HCT116 (cell line): ENCODE results near the gene MYL5. TPM values are rescaled to one million over a fixed set of nuclear protein-coding genes. Genes with fewer than 3 reads are reported as not detected.

Experiments used
- ATAC-seq: fragments of 200-7000 bp; cut with Tn5 transposase; 2 replicates; pipeline ENCODE4 v1.9.1; 2020; ENCODE audit warnings: mild to moderate bottlenecking, moderate library complexity
- BruUV-seq: library from RNA; stranded (reverse); fragments of 400-500 nt; replicated peaks from 2 replicates; lab custom pipeline; 2021; lab: Mats Ljungman, UMichigan
- CTCF ChIA-PET: fragments of 300-600 bp; sonication (Branson Sonifier 250); formaldehyde crosslinking; loops from one replicate; lab custom pipeline; 2021; ENCODE audit warnings: antibody characterized with exemption; lab: Charles Lee
- POLR2A ChIA-PET: fragments of 300-600, 350-600 bp; sonication (Branson Sonifier 250); formaldehyde crosslinking; loops from one replicate; lab custom pipeline; 2021; ENCODE audit warnings: antibody characterized with exemption; lab: Charles Lee
- RAD21 ChIA-PET, 2 experiments: fragments of 300-600 bp; sonication (Branson Sonifier 250); formaldehyde crosslinking; loops; one replicate each; lab custom pipeline; 2023; ENCODE audit warnings: low total read pairs in 2 of 2; ENCODE audit not compliant: uncharacterized antibody in 2 of 2, unreplicated experiment in 2 of 2, low non-redundant PET in 1 of 2; lab: Charles Lee
- DNase-seq: peaks from one replicate; pipeline ENCODE4 v3.0.0-alpha.2; 2010; ENCODE audit warnings: low read depth, low spot score
- H2AFZ ChIP-seq: fragments of 200-600 bp; shearing (Covaris generic), sonication (generic); 2 replicates; pipeline ENCODE4 v1.6.1; 2017; ENCODE audit warnings: low read depth, mixed run types, mixed read lengths, antibody characterized with exemption, low read length; ENCODE audit not compliant: poor library complexity, severe bottlenecking
- H3K27ac ChIP-seq: 2 replicates; pipeline ENCODE4 v1.5.1; 2012; ENCODE audit warnings: low read depth, low read length
- H3K27me3 ChIP-seq: fragments of 200-600 bp; sonication (generic); 2 replicates; pipeline ENCODE4 v1.6.1; 2016; ENCODE audit warnings: mixed run types, low read length, mixed read lengths; ENCODE audit not compliant: insufficient read depth
- H3K36me3 ChIP-seq, 2 experiments: fragments of 200-500 bp in 1 of 2; fragments of 200-600 bp in 1 of 2; sonication (Bioruptor generic) in 1 of 2; sonication (generic) in 1 of 2; 2 replicates each; pipeline versions ENCODE4 v1.5.1 to v1.6.1; 2014 to 2016; ENCODE audit warnings: low read length in 2 of 2, inconsistent platforms in 1 of 2, mixed read lengths in 1 of 2, mixed run types in 1 of 2; ENCODE audit not compliant: insufficient read depth in 2 of 2, control insufficient read depth in 1 of 2
- H3K4me1 ChIP-seq, 2 experiments: fragments of 200-600 bp in 1 of 2; sonication (generic) in 1 of 2; 2 replicates each; pipeline versions ENCODE4 v1.5.1 to v1.6.1; 2012 to 2017; ENCODE audit warnings: low read length in 2 of 2, inconsistent platforms in 1 of 2, mild to moderate bottlenecking in 1 of 2, mixed read lengths in 1 of 2, mixed run types in 1 of 2, moderate library complexity in 1 of 2; ENCODE audit not compliant: insufficient read depth in 2 of 2, control insufficient read depth in 1 of 2
- H3K4me2 ChIP-seq: fragments of 200-600 bp; sonication (generic); 2 replicates; pipeline ENCODE4 v1.6.1; 2017; ENCODE audit warnings: mixed run types, low read length, mixed read lengths
- H3K4me3 ChIP-seq, 2 experiments: fragments of 200-600 bp in 1 of 2; sonication (generic) in 1 of 2; replicated peaks in 1 of 2; 2 replicates each; pipeline ENCODE4 v1.5.1; 2011 to 2016; ENCODE audit warnings: low read length in 2 of 2, control low read depth in 1 of 2, low read depth in 1 of 2, mild to moderate bottlenecking in 1 of 2, mixed read lengths in 1 of 2, mixed run types in 1 of 2
- H3K79me2 ChIP-seq: fragments of 200-600 bp; sonication (generic); 2 replicates; pipeline ENCODE4 v1.6.1; 2017; ENCODE audit warnings: mild to moderate bottlenecking, mixed run types, low read length, moderate library complexity, mixed read lengths; ENCODE audit not compliant: insufficient read depth
- H3K9ac ChIP-seq: fragments of 200-600 bp; sonication (generic); 2 replicates; pipeline ENCODE4 v1.6.1; 2016; ENCODE audit warnings: low read length, mixed read lengths
- H3K9me2 ChIP-seq: fragments of 200-600 bp; sonication (generic), shearing (Covaris generic); 2 replicates; pipeline ENCODE4 v1.6.1; 2017; ENCODE audit warnings: mixed run types, mild to moderate bottlenecking, moderate library complexity; ENCODE audit not compliant: insufficient read depth
- H3K9me3 ChIP-seq, 2 experiments: fragments of 200-500 bp in 1 of 2; fragments of 200-600 bp in 1 of 2; sonication (Bioruptor generic) in 1 of 2; sonication (generic) in 1 of 2; 2 replicates each; pipeline ENCODE4 v1.6.1; 2014 to 2017; ENCODE audit warnings: low read length in 2 of 2, mixed read lengths in 2 of 2, inconsistent platforms in 1 of 2, low read depth in 1 of 2, mild to moderate bottlenecking in 1 of 2, mixed run types in 1 of 2, moderate library complexity in 1 of 2; ENCODE audit not compliant: control insufficient read depth in 1 of 2, insufficient read depth in 1 of 2
- H4K20me1 ChIP-seq: fragments of 200-600 bp; sonication (generic), shearing (Covaris generic); 2 replicates; pipeline ENCODE4 v1.6.1; 2017; ENCODE audit warnings: mixed run types, mild to moderate bottlenecking, moderate library complexity; ENCODE audit not compliant: insufficient read depth
- ATF3 ChIP-seq: IDR thresholded peaks from 2 replicates; pipeline ENCODE4 v1.6.1; 2012
- CBX3 ChIP-seq: IDR thresholded peaks from 2 replicates; pipeline ENCODE4 v1.6.1; 2012; ENCODE audit warnings: low read depth
- CEBPB ChIP-seq: IDR thresholded peaks from 2 replicates; pipeline ENCODE4 v1.6.1; 2012; ENCODE audit warnings: low read depth
- JUND ChIP-seq: IDR thresholded peaks from 2 replicates; pipeline ENCODE4 v1.6.1; 2012
- POLR2AphosphoS5 ChIP-seq: IDR thresholded peaks from 2 replicates; pipeline ENCODE4 v1.6.1; 2011; ENCODE audit warnings: mild to moderate bottlenecking, low read depth, low read length, moderate library complexity
- SRF ChIP-seq: IDR thresholded peaks from 2 replicates; pipeline ENCODE4 v1.6.1; 2012; ENCODE audit warnings: low read depth
- TCF7L2 ChIP-seq: IDR thresholded peaks from 2 replicates; pipeline ENCODE4 v1.7.0; 2011; ENCODE audit warnings: borderline replicate concordance, inconsistent platforms; ENCODE audit not compliant: insufficient read depth, insufficient read length; ENCODE audit errors: extremely low read depth
- YY1 ChIP-seq: IDR thresholded peaks from 2 replicates; pipeline ENCODE4 v1.6.1; 2011; ENCODE audit warnings: low read length, low read depth, moderate library complexity, mild to moderate bottlenecking; ENCODE audit not compliant: insufficient replicate concordance; ENCODE audit errors: extremely low read depth
- ZBTB33 ChIP-seq: IDR thresholded peaks from 2 replicates; pipeline ENCODE4 v1.6.1; 2011; ENCODE audit warnings: mild to moderate bottlenecking, low read length, moderate library complexity; ENCODE audit not compliant: insufficient replicate concordance; ENCODE audit errors: extremely low read depth
- ZFX ChIP-seq: fragments of 450-650 bp; IDR thresholded peaks from 2 replicates; pipeline ENCODE4 v1.6.1; 2017
- ZNF274 ChIP-seq: fragments of 200-500 bp; sonication (Bioruptor generic); IDR thresholded peaks from 2 replicates; pipeline ENCODE4 v1.6.1; 2014; ENCODE audit warnings: mild to moderate bottlenecking, low read depth, low read length, inconsistent platforms
- intact Hi-C: fragments of 100-400 bp; cut with micrococcal nuclease; formaldehyde crosslinking; loops from 2 replicates; pipeline ENCODE4 v1.10.0; 2022
- total RNA-seq: library from RNA; stranded (reverse); gene quantifications from one replicate; pipeline ENCODE4 v1.2.1, GENCODE V29; 2021; ENCODE audit not compliant: unreplicated experiment

The MYL5 gene
- total RNA-seq, 1 experiment from 2014 or later, result 14.0 TPM

- Histone ChIP-seq H4K20me1 (no peaks in the 10 kb centered on the region), H3K79me2 (peaks cover 76% of the 10 kb centered on the region)
- POLR2A ChIA-PET, result no interaction called here
Observed at GRCh38 chr4:709348-709747, 35.0 kb downstream of the MYL5 start.

More at GRCh38 chr4:709348-709747, 35.0 kb downstream of the MYL5 start:
- H2AFZ ChIP-seq, result no peak overlapping the region
- TF ChIP-seq TCF7L2 (no peak), YY1 (no peak), POLR2AphosphoS5 (no peak), CBX3 (no peak), ZBTB33 (no peak), ZNF274 (no peak), CEBPB (no peak), ZFX (no peak), JUND (no peak), ATF3 (no peak), SRF (no peak)
- no peaks in the 10 kb centered on the region for H3K9me3 ChIP-seq
- no peaks in the 10 kb centered on the region for H3K36me3 ChIP-seq
- H3K4me2 ChIP-seq, result no peak overlapping the region
- no peaks in the 10 kb centered on the region for H3K27me3 ChIP-seq
- intact Hi-C loops, result no loop called here
- ChIA-PET CTCF (no interaction called here), RAD21 (no interaction called here)
- no peak overlapping the region for H3K4me3 ChIP-seq
- DNase-seq (no peak), ATAC-seq (no peak)
- H3K9ac ChIP-seq, result no peak overlapping the region
- TSS peak; percentile 45 for BruUV-seq
- no peaks in the 10 kb centered on the region for H3K9me2 ChIP-seq
- no peak overlapping the region for H3K27ac ChIP-seq
- H3K4me1 ChIP-seq, result peaks cover 3 to 9% of the 10 kb centered on the region in 2 experiments; a peak in 3 of 4 replicates
